Dedifferentiated amniotic fluid mesenchymal stem cell (primary cell): ENCODE data around the gene ROCK2.
"Not testable (repeated sequence)": the region's sequence is repeated elsewhere in the genome, so short reads cannot be mapped to it uniquely, and the experiment has no call there.

Experiments
- DNase-seq: peaks from one replicate; pipeline ENCODE4 v3.0.0-alpha.2; 2016; ENCODE audit errors: extremely low spot score

Gene ROCK2

GRCh38 chr2:11267931-11268330 lies 76.5 kb downstream of the ROCK2 start:
- no peak for DNase-seq

- DNase-seq = no peak
These were observed 79.6 kb downstream of the ROCK2 start for GRCh38 chr2:11264818-11265217.

GRCh38 chr2:11264007-11264406 lies 80.4 kb downstream of the ROCK2 start:
- DNase-seq = no peak

GRCh38 chr2:11263177-11263576 lies 81.3 kb downstream of the ROCK2 start:
- DNase-seq = no peak

GRCh38 chr2:11262438-11262837 lies 82.0 kb downstream of the ROCK2 start:
- DNase-seq = not testable (repeated sequence)

GRCh38 chr2:11261564-11261963 lies 82.9 kb downstream of the ROCK2 start:
- DNase-seq = not testable (repeated sequence)

GRCh38 chr2:11260979-11261378 lies 83.5 kb downstream of the ROCK2 start:
- no peak for DNase-seq

GRCh38 chr2:11257964-11258363 lies 86.5 kb downstream of the ROCK2 start:
- no peak for DNase-seq

- DNase-seq = no peak
These were observed 87.4 kb downstream of the ROCK2 start for GRCh38 chr2:11257078-11257477.

- no peak for DNase-seq
These were observed 88.3 kb downstream of the ROCK2 start for GRCh38 chr2:11256166-11256565.

GRCh38 chr2:11254100-11254536 lies 90.3 kb downstream of the ROCK2 start:
- DNase-seq = no peak

- not testable (repeated sequence) for DNase-seq
These were observed 92.0 kb downstream of the ROCK2 start for GRCh38 chr2:11252458-11252857.

GRCh38 chr2:11250400-11251196 lies 93.8 kb downstream of the ROCK2 start:
- DNase-seq = no peak

GRCh38 chr2:11245322-11245721 lies 99.1 kb downstream of the ROCK2 start:
- no peak for DNase-seq

- no peak for DNase-seq
These were observed 100.2 kb downstream of the ROCK2 start for GRCh38 chr2:11244091-11244826.

GRCh38 chr2:11243512-11243911 lies 100.9 kb downstream of the ROCK2 start:
- DNase-seq = no peak

GRCh38 chr2:11242542-11243174 lies 101.8 kb downstream of the ROCK2 start:
- no peak for DNase-seq

GRCh38 chr2:11241412-11242203 lies 102.8 kb downstream of the ROCK2 start:
- no peak for DNase-seq

- no peak for DNase-seq
These were observed 104.6 kb downstream of the ROCK2 start for GRCh38 chr2:11239666-11240462.

GRCh38 chr2:11239147-11239546 lies 105.3 kb downstream of the ROCK2 start:
- DNase-seq = no peak

- no peak for DNase-seq
These were observed 107.3 kb downstream of the ROCK2 start for GRCh38 chr2:11237122-11237521.
